ENCODE results near the gene TMSB15B. TPM values are rescaled to one million over a fixed set of nuclear protein-coding genes. Genes with fewer than 3 reads are reported as not detected.
"Not testable (repeated sequence)": the region's sequence is repeated elsewhere in the genome, so short reads cannot be mapped to it uniquely, and the experiment has no call there.

TMSB15B gene
- total RNA-seq (1 to 10 TPM; 6.2 to 6.7 TPM), polyA plus RNA-seq (4.9 TPM)

DNA sequence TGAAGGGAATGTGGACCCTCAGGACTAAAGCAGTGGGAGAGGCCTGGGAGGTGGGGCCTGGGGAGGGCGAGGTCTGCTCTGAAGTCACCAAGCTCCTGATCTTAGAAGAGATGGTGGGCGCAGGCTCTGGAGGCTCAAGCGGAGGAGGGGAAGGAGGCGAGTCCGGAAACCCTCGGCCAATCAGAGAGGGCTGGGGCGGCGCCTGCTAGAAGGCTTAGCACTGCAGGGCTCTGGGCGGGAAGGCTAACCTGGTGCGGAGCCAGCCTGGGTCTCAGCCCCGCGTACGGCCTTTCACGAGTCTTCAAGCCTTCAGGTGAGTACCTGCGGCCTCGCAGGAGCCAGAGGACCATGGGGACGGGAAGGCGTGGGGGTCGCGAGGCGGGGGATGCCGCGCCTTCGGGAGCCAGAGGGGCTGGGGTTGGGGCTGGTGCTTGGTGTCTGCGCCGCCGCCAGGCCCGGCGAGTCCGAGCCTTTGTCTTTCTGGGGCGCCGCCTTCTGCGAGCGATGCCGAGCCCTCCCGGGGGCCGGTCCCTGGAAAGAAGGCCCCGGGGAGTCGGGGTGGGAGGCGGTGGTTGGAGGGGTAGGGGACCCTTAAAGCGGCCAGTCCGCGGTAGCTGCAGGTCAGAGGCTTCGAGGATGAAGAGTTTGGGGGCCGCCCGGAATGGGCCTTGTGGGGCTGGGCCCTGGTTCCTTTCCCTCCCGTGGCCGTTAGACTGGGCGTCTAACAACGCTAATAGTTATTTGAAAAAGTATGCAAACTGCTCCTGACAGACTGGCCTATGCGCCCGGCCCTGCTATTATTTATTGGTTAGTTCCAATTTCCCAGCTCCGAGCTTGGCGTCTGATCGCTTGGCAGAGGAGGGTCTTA, at the start of gene TMSB15B:
Gene TMSB15B, plus strand, starts transcription at position 217 of the 868 bp plus-strand sequence.
- POLR2A ChIA-PET; H3K4me3 ChIP-seq (ENCODE audit: low read length); DNase-seq; H3K27me3 Mint-ChIP-seq; H3K4me3 Mint-ChIP-seq; H3K9me3 Mint-ChIP-seq; H3K4me1 ChIP-seq (ENCODE audit: insufficient read depth, low read length); H3K27me3 ChIP-seq (ENCODE audit: insufficient read depth, low read length, poor library complexity, severe bottlenecking); H3K27ac Mint-ChIP-seq; H3K27ac ChIP-seq (ENCODE audit: low read depth, low read length); H3K9me3 ChIP-seq (ENCODE audit: low read length); H3K36me3 Mint-ChIP-seq; H3K36me3 ChIP-seq (ENCODE audit: insufficient read depth, low read length); H3K4me1 Mint-ChIP-seq; CTCF ChIA-PET: not testable (repeated sequence)

DNA sequence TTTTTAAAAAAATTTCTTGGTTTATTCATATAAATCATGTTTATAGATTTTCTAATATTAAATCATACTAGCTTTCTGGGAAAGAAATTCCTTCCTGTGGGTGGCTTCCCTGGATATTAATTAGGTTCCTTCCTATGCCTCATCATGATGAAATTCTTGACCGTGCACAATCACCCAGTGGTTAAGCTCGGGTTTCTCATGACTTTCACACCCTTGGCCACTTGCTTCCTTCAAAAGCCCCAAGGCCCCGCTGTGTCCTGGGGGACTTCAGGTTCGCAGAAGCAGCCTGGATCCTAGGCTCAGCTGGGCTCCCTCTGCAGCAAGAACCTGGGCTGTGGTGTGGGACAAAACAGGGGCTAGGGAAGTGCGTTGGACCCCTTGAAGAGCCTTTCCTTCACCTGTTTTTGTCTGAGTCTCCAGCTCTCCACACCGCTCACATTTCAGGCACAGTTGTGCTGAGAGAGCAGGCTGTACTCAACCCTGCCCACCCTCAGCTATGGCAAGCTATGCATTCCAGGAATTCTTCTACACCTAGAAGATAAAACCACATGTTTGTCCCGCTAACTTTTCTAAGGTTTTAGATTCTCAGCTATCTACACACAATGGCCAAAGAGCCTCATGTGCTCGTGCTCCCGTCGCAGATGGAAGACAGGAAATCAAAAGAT, 48.9 kb upstream of the TMSB15B start:
- no peaks in the 10 kb centered on the region for H3K27me3 ChIP-seq (ENCODE audit: insufficient read depth, low read length, poor library complexity, severe bottlenecking)
- H3K9me3 ChIP-seq (ENCODE audit: low read length) = no peaks in the 10 kb centered on the region
- H3K36me3 ChIP-seq (ENCODE audit: insufficient read depth, low read length) = no peaks in the 10 kb centered on the region
- Mint-ChIP-seq H3K27me3 (peaks cover 0 to under 1% of the 10 kb centered on the region in 2 donors), H3K27ac (peak overlapping the region in 1 of 8 donors; percentile 3), H3K9me3 (peaks cover 0 to 2% (median 0%) of the 10 kb centered on the region in 5 donors), H3K4me1 (peaks cover 4 to 9% (median 4%) of the 10 kb centered on the region in 3 donors), H3K36me3 (peaks cover 0 to 1% (median under 1%) of the 10 kb centered on the region in 3 donors), H3K4me3 (no peak overlapping the region)
- no peak overlapping the region for H3K27ac ChIP-seq (ENCODE audit: low read depth, low read length)
- no peaks in the 10 kb centered on the region for H3K4me1 ChIP-seq (ENCODE audit: insufficient read depth, low read length)
- ChIA-PET POLR2A (interaction anchor here (0.7 kb wide), 1 partner anchor 30 kb away, joined by 3 read pairs; no protein-coding TSS in a partner anchor), CTCF (no interaction called here)
- no peak for DNase-seq
- no peak overlapping the region for H3K4me3 ChIP-seq (ENCODE audit: low read length)

DNA sequence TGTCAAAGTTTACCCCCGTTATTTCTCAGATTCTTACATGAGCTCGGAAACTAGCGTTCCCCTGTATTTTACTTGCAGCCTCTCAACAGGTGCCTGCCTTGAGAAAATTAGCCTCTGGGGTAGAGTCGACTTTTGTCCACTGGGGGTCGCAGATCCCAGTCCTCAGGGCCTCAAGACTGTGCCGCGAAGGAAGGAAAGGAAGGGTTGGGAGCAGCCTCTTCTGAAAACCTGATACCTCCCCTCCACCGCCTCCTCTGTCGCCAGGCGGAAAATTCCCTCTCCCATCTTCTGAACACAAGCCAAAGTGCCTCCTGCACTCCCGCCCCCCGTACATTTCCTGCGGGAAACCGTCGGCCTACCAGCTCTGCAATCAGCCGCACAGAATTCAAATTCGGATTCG, 44.4 kb upstream of the TMSB15B start:
- H3K36me3 Mint-ChIP-seq = peaks cover 0 to 6% (median 1%) of the 10 kb centered on the region in 3 donors
- Histone ChIP-seq H3K36me3 (ENCODE audit: insufficient read depth, low read length) (no peaks in the 10 kb centered on the region), H3K9me3 (ENCODE audit: low read length) (no peaks in the 10 kb centered on the region), H3K27ac (ENCODE audit: low read depth, low read length) (peak overlapping the region; percentile 61), H3K27me3 (ENCODE audit: insufficient read depth, low read length, poor library complexity, severe bottlenecking) (no peaks in the 10 kb centered on the region), H3K4me1 (ENCODE audit: insufficient read depth, low read length) (peaks cover 10% of the 10 kb centered on the region), H3K4me3 (ENCODE audit: low read length) (peak overlapping the region; percentile 49)
- ChIA-PET CTCF (interaction anchor here (0.7 to 4.2 kb wide), 8 partner anchors 9 to 205 kb away, joined by 3 to 26 read pairs (median 4); no protein-coding TSS in a partner anchor), POLR2A (no interaction called here)
- peak overlapping the region; percentile 90 to 99 (median 94) for H3K27ac Mint-ChIP-seq
- H3K27me3 Mint-ChIP-seq = peaks cover 0 to 4% of the 10 kb centered on the region in 2 donors
- H3K4me3 Mint-ChIP-seq = peak overlapping the region; percentile 89 to 95 (median 93)
- no peaks in the 10 kb centered on the region for H3K9me3 Mint-ChIP-seq
- H3K4me1 Mint-ChIP-seq = peaks cover 22 to 36% (median 32%) of the 10 kb centered on the region in 3 donors
- DNase-seq = peak; percentile 17 to 58 (median 35)

DNA sequence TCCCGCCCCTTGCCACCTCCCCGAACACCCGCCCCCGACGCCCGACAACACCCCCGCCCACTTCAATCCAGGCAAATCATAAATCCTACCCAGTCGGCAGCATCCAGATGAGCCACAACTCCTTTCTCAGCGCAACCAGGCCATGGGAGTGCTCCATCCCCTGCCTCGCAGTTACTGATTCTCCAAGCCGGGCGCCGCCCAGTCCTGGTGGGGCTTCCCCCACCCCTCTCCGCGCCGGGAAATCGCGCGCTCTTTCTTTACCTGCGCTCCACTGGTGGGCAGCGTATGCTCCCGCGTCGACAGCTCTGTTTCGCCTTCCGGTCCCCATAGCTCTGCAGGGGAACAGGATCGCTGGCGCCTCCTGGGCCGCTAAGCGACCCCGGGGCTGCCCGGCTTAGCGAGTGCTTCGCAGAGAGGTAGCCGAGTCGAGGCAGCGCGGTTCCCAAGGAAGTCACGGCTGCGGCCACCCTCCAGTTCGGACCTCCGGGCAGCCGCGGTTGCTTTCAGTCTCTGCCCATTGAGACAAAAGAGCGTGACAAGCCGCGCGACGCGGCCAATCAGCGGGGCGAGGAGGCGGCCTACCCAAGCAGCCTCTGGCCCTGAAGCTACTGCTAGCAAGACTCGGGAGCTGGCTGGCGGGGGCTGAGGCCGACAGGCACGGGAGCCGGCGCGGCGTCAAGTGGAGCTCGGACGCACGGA, 43.7 kb upstream of the TMSB15B start:
- peaks cover 0 to 6% (median 1%) of the 10 kb centered on the region in 3 donors for H3K36me3 Mint-ChIP-seq
- H3K4me1 Mint-ChIP-seq = peaks cover 22 to 36% (median 32%) of the 10 kb centered on the region in 3 donors
- CTCF ChIA-PET = interaction anchor here (1.4 to 4.2 kb wide), 6 partner anchors 8 to 204 kb away, joined by 4 to 26 read pairs (median 4); no protein-coding TSS in a partner anchor
- H3K4me3 Mint-ChIP-seq = peak overlapping the region; percentile 89 to 95 (median 93)
- no peaks in the 10 kb centered on the region for H3K9me3 ChIP-seq (ENCODE audit: low read length)
- peaks cover 0 to 4% of the 10 kb centered on the region in 2 donors for H3K27me3 Mint-ChIP-seq
- H3K36me3 ChIP-seq (ENCODE audit: insufficient read depth, low read length) = no peaks in the 10 kb centered on the region
- H3K27me3 ChIP-seq (ENCODE audit: insufficient read depth, low read length, poor library complexity, severe bottlenecking) = no peaks in the 10 kb centered on the region
- H3K4me3 ChIP-seq (ENCODE audit: low read length) = peak overlapping the region; percentile 49
- H3K27ac ChIP-seq (ENCODE audit: low read depth, low read length) = peak overlapping the region; percentile 61
- H3K9me3 Mint-ChIP-seq = no peaks in the 10 kb centered on the region
- POLR2A ChIA-PET = no interaction called here
- DNase-seq = peak; percentile 37 to 74 (median 58)
- H3K4me1 ChIP-seq (ENCODE audit: insufficient read depth, low read length) = peaks cover 10% of the 10 kb centered on the region
- H3K27ac Mint-ChIP-seq = peak overlapping the region; percentile 90 to 99 (median 94)

DNA sequence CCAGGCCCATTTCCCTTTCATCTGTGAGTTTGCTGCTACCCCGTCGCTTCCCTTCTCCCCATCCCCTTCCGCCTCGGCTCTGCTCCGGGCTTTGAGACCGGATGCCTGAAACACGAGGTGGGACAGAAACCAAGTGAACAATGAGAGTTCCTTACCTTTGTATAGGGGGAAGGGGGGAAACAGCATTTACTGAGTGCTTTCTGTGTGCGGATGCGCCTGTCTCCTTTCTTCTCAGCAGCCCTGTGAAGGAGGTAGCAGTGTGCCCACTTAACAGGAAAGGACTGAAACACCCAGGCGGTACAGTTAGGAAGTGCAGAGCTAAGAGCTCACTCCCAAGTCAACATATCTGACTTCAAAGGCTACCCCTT, 43.2 kb upstream of the TMSB15B start:
- H3K27me3 ChIP-seq (ENCODE audit: insufficient read depth, low read length, poor library complexity, severe bottlenecking) = no peaks in the 10 kb centered on the region
- H3K27ac ChIP-seq (ENCODE audit: low read depth, low read length) = peak overlapping the region; percentile 61
- no peaks in the 10 kb centered on the region for H3K9me3 Mint-ChIP-seq
- H3K4me1 ChIP-seq (ENCODE audit: insufficient read depth, low read length) = peaks cover 10% of the 10 kb centered on the region
- peak overlapping the region; percentile 90 to 99 (median 96) for H3K27ac Mint-ChIP-seq
- H3K4me3 Mint-ChIP-seq = peak overlapping the region; percentile 89 to 95 (median 93)
- H3K27me3 Mint-ChIP-seq = peaks cover 0 to 4% of the 10 kb centered on the region in 2 donors
- CTCF ChIA-PET = interaction anchor here (1.4 to 4.2 kb wide), 6 partner anchors 8 to 204 kb away, joined by 4 to 26 read pairs (median 4); no protein-coding TSS in a partner anchor
- POLR2A ChIA-PET = no interaction called here
- no peaks in the 10 kb centered on the region for H3K9me3 ChIP-seq (ENCODE audit: low read length)
- H3K4me1 Mint-ChIP-seq = peaks cover 22 to 38% (median 32%) of the 10 kb centered on the region in 3 donors
- peak in 4 of 5 donors; percentile 3 to 49 (median 30) for DNase-seq
- H3K36me3 ChIP-seq (ENCODE audit: insufficient read depth, low read length) = no peaks in the 10 kb centered on the region
- peak overlapping the region; percentile 49 for H3K4me3 ChIP-seq (ENCODE audit: low read length)
- H3K36me3 Mint-ChIP-seq = peaks cover 0 to 6% (median 0%) of the 10 kb centered on the region in 3 donors

DNA sequence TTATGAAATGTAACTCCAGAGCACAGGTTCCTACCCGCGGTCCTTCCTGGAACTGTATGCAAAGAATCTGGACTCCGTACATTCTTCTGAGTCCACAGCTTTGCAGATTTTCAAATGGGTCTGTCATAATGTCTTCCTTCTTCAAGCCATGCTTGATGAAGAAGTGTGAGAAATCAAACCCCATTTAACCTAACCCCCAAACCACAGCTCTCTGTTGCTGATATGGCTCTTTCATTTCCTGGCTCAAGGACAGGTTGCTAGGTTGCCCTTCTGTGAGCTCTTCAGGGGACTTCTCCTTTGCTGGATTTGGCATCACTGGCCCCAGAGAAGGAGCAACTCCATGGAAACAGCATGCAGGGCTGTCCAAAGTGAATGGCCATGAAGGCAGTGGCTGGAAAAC, 41.9 kb upstream of the TMSB15B start:
- Mint-ChIP-seq H3K4me1 (peaks cover 22 to 42% (median 34%) of the 10 kb centered on the region in 3 donors), H3K27ac (peak overlapping the region in 7 of 8 donors; percentile 63 to 84 (median 73)), H3K4me3 (peak overlapping the region; percentile 45 to 88 (median 65))
- H3K27ac ChIP-seq (ENCODE audit: low read depth, low read length); H3K27me3 ChIP-seq (ENCODE audit: insufficient read depth, low read length, poor library complexity, severe bottlenecking); H3K27me3 Mint-ChIP-seq; POLR2A ChIA-PET; H3K4me3 ChIP-seq (ENCODE audit: low read length); H3K9me3 ChIP-seq (ENCODE audit: low read length); H3K9me3 Mint-ChIP-seq; H3K36me3 Mint-ChIP-seq; H3K4me1 ChIP-seq (ENCODE audit: insufficient read depth, low read length); CTCF ChIA-PET; H3K36me3 ChIP-seq (ENCODE audit: insufficient read depth, low read length): not testable (repeated sequence)
- peak in 1 of 5 donors; percentile 20 for DNase-seq

DNA sequence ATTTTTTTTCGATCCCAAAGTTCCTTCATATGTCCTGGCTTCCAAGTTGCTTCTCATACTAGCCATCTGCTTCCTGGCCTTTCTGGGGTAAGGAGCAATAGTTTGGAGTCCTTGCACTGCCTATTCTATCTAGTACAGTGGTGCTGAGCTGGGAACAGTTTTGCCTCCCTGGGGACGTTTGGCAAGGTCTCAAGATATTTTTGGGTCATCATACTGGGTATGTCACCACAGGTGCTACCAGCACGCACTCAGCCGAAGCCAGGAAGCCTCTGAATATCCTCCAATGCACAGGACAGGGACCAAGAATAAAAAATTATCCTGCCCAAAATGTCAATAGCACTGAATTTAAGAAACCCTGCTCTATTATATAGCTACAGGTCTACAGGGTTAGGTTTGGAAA, 35.4 kb upstream of the TMSB15B start:
- H3K9me3 Mint-ChIP-seq = no peaks in the 10 kb centered on the region
- Histone ChIP-seq H3K9me3 (ENCODE audit: low read length) (no peaks in the 10 kb centered on the region), H3K27me3 (ENCODE audit: insufficient read depth, low read length, poor library complexity, severe bottlenecking) (no peaks in the 10 kb centered on the region), H3K4me3 (ENCODE audit: low read length) (no peak overlapping the region), H3K4me1 (ENCODE audit: insufficient read depth, low read length) (no peaks in the 10 kb centered on the region), H3K36me3 (ENCODE audit: insufficient read depth, low read length) (no peaks in the 10 kb centered on the region), H3K27ac (ENCODE audit: low read depth, low read length) (no peak overlapping the region)
- DNase-seq = no peak
- peaks cover 0 to 9% of the 10 kb centered on the region in 2 donors for H3K27me3 Mint-ChIP-seq
- no peak overlapping the region for H3K4me3 Mint-ChIP-seq
- H3K36me3 Mint-ChIP-seq = peaks cover 0 to 17% (median 1%) of the 10 kb centered on the region in 3 donors
- peak overlapping the region in 2 of 8 donors; percentile 5 to 8 for H3K27ac Mint-ChIP-seq
- peaks cover 5 to 29% (median 5%) of the 10 kb centered on the region in 3 donors for H3K4me1 Mint-ChIP-seq
- POLR2A ChIA-PET = no interaction called here
- CTCF ChIA-PET = interaction anchor here (1.0 kb wide), 1 partner anchor 8 kb away, joined by 4 read pairs; no protein-coding TSS in a partner anchor

All from CD8-positive, alpha-beta memory T cell (primary cell).